GM19238 (cell line): Measurements from ENCODE around the gene POMC.
A peak's percentile ranks its signal among the peaks of the same experiment; 100 is the strongest.
"Not testable (repeated sequence)": the region's sequence is repeated elsewhere in the genome, so short reads cannot be mapped to it uniquely, and the experiment has no call there.

Experiments
- DNase-seq: peaks from one replicate; pipeline ENCODE4 v3.0.0; 2011; ENCODE audit warnings: low spot score; ENCODE audit not compliant: insufficient read length

Gene POMC

GRCh38 chr2:25176541-25177181, 8.3 kb upstream of the POMC start:
- no peak for DNase-seq

- DNase-seq: no peak
Observed at GRCh38 chr2:25176138-25176537, 7.8 kb upstream of the POMC start.

GRCh38 chr2:25174192-25174861, 5.9 kb upstream of the POMC start:
- DNase-seq: no peak

- no peak for DNase-seq
Observed at GRCh38 chr2:25173719-25174118, 5.3 kb upstream of the POMC start.

- no peak for DNase-seq
Observed at GRCh38 chr2:25170888-25171287, 2.5 kb upstream of the POMC start.

GRCh38 chr2:25169073-25169470, 692 bp upstream of the POMC start:
- DNase-seq: no peak

GRCh38 chr2:25165992-25166875, 2.1 kb downstream of the POMC start:
- peak; percentile 76 for DNase-seq

GRCh38 chr2:25164561-25164960, 3.8 kb downstream of the POMC start:
- no peak for DNase-seq

GRCh38 chr2:25162061-25162460, 6.3 kb downstream of the POMC start:
- not testable (repeated sequence) for DNase-seq

- no peak for DNase-seq
Observed at GRCh38 chr2:25161055-25161781, 7.2 kb downstream of the POMC start.

GRCh38 chr2:25160376-25160775, 8.0 kb downstream of the POMC start:
- no peak for DNase-seq

- DNase-seq: no peak
Observed at GRCh38 chr2:25159949-25160348, 8.4 kb downstream of the POMC start.

GRCh38 chr2:25158096-25158852, 10.1 kb downstream of the POMC start:
- no peak for DNase-seq

- DNase-seq: no peak
Observed at GRCh38 chr2:25155401-25155800, 13.0 kb downstream of the POMC start.

- no peak for DNase-seq
Observed at GRCh38 chr2:25151718-25152117, 16.7 kb downstream of the POMC start.

- DNase-seq: not testable (repeated sequence)
Observed at GRCh38 chr2:25150993-25151392, 17.4 kb downstream of the POMC start.

GRCh38 chr2:25149646-25150045, 18.7 kb downstream of the POMC start:
- no peak for DNase-seq

GRCh38 chr2:25146896-25147295, 21.5 kb downstream of the POMC start:
- DNase-seq: no peak

- DNase-seq: no peak
Observed at GRCh38 chr2:25145803-25146202, 22.6 kb downstream of the POMC start.

- no peak for DNase-seq
Observed at GRCh38 chr2:25141120-25141519, 27.3 kb downstream of the POMC start.

- not testable (repeated sequence) for DNase-seq
Observed at GRCh38 chr2:25140535-25140934, 27.8 kb downstream of the POMC start.
